Lung (tissue), 12 donors: ENCODE data around the gene HMX1. TPM values are rescaled to one million over a fixed set of nuclear protein-coding genes. Genes with fewer than 3 reads are reported as not detected.
A peak's percentile ranks its signal among the peaks of the same experiment; 100 is the strongest.

Experiments used
- ATAC-seq: fragments of 200-7000 bp; cut with Tn5 transposase; one replicate; pipeline ENCODE4 v1.9.1; 2020; ENCODE audit warnings: moderate number of reproducible peaks; ENCODE audit not compliant: insufficient read depth, low FRiP score
- DNase-seq, 3 donors: peaks; one replicate each; pipeline ENCODE4 v3.0.0-alpha.2; 2013 to 2017
- H3K27ac ChIP-seq, 2 donors: one replicate each; pipeline ENCODE4 v1.5.1; 2013; ENCODE audit warnings: mild to moderate bottlenecking in 2 of 2, moderate library complexity in 2 of 2, control low read depth in 1 of 2, inconsistent platforms in 1 of 2, low read depth in 1 of 2, low read length in 1 of 2
- H3K27me3 ChIP-seq, 3 donors: one replicate each; pipeline ENCODE4 v1.5.1; 2013; ENCODE audit warnings: low read length in 2 of 3; ENCODE audit not compliant: control insufficient read depth in 3 of 3, insufficient read depth in 3 of 3
- H3K36me3 ChIP-seq, 4 donors: one replicate each; pipeline ENCODE4 v1.5.1; 2013; ENCODE audit warnings: low read length in 4 of 4, mild to moderate bottlenecking in 1 of 4, moderate library complexity in 1 of 4; ENCODE audit not compliant: control insufficient read depth in 4 of 4, insufficient read depth in 4 of 4
- H3K4me1 ChIP-seq, 5 donors: one replicate each; pipeline ENCODE4 v1.5.1; 2013; ENCODE audit warnings: low read length in 5 of 5, mild to moderate bottlenecking in 2 of 5, moderate library complexity in 1 of 5; ENCODE audit not compliant: control insufficient read depth in 5 of 5, insufficient read depth in 5 of 5
- H3K4me3 ChIP-seq: one replicate; pipeline ENCODE4 v1.5.1; 2013; ENCODE audit warnings: mild to moderate bottlenecking, control low read depth, moderate library complexity
- H3K9ac ChIP-seq, 2 donors: one replicate each; pipeline ENCODE4 v1.5.1; 2013; ENCODE audit warnings: low read length in 2 of 2, control low read depth in 1 of 2; ENCODE audit not compliant: insufficient read depth in 1 of 2
- H3K9me3 ChIP-seq, 4 donors: one replicate each; pipeline ENCODE4 v1.5.1; 2013; ENCODE audit warnings: low read length in 3 of 4, mild to moderate bottlenecking in 1 of 4, moderate library complexity in 1 of 4; ENCODE audit not compliant: control insufficient read depth in 4 of 4, insufficient read depth in 3 of 4
- CTCF ChIP-seq: IDR thresholded peaks from 2 replicates; pipeline ENCODE4 v1.5.1; 2012; ENCODE audit warnings: mild to moderate bottlenecking; ENCODE audit errors: control extremely low read depth, extremely low read depth
- WGBS, 2 donors: extraction: QIAGEN DNeasy Blood & Tissue Kit; methylation state at CpG; one replicate each; pipeline ENCODE4 v1.1.7; 2013; 5-methylcytosine and 5-hydroxymethylcytosine counted together
- polyA plus RNA-seq, 2 donors: library from polyadenylated mRNA; stranded (reverse); fragments of 200-250 nt; gene quantifications; one replicate each; pipeline ENCODE4 v1.2.1, GENCODE V29; 2013
- total RNA-seq, 2 donors: library from RNA; depleted of rRNA in 1 of 2; stranded (reverse); fragments of >200 nt in 1 of 2; gene quantifications; one replicate each; pipeline ENCODE4 v1.2.1, GENCODE V29; 2014 to 2021
- donor health status: control.
- donor health status: control.
- donor health status: Bipolar disorder and iron deficiency.
- donor health status: healthy.
- donor health status: DM: yes; HTN: yes; CAD: no.

HMX1 gene
- total and polyA plus RNA-seq, 4 donors: not detected

GRCh38 chr4:8891646-8892555 is 20.3 kb upstream of the HMX1 start:
- WGBS, 2 donors: 4% methylated on average over 65 to 72 of the region's 72 CpGs
- peaks cover 55 to 87% (median 64%) of the 10 kb centered on the region in 3 donors for H3K27me3 ChIP-seq
- DNase-seq: peak in 1 of 3 donors; percentile 12
- no peaks in the 10 kb centered on the region for H3K4me1 ChIP-seq
- no peak overlapping the region for H3K9ac ChIP-seq
- no peak overlapping the region for H3K4me3 ChIP-seq
- ATAC-seq: no peak
- H3K9me3 ChIP-seq: peaks cover 0 to 13% (median 0%) of the 10 kb centered on the region in 4 donors
- no peaks in the 10 kb centered on the region for H3K36me3 ChIP-seq
- no peak for TF ChIP-seq CTCF
- H3K27ac ChIP-seq: no peak overlapping the region

- no peaks in the 10 kb centered on the region for H3K4me1 ChIP-seq
- H3K27me3 ChIP-seq: peaks cover 59 to 87% (median 60%) of the 10 kb centered on the region in 3 donors
Observed at GRCh38 chr4:8891255-8891645, 19.6 kb upstream of the HMX1 start.

GRCh38 chr4:8888856-8889255 is 17.2 kb upstream of the HMX1 start:
- DNase-seq (no peak), ATAC-seq (no peak)
- peaks cover 43 to 85% (median 57%) of the 10 kb centered on the region in 3 donors for H3K27me3 ChIP-seq
- no peak overlapping the region for H3K9ac ChIP-seq
- no peaks in the 10 kb centered on the region for H3K4me1 ChIP-seq
- 8 to 10% methylated on average over 13 of the region's 13 CpGs for WGBS, 2 donors
- TF ChIP-seq CTCF: no peak
- H3K27ac ChIP-seq: no peak overlapping the region
- H3K4me3 ChIP-seq: no peak overlapping the region
- peaks cover 0 to 17% (median 0%) of the 10 kb centered on the region in 4 donors for H3K9me3 ChIP-seq
- H3K36me3 ChIP-seq: no peaks in the 10 kb centered on the region

More at GRCh38 chr4:8891255-8891645, 19.6 kb upstream of the HMX1 start:
- no peak overlapping the region for H3K4me3 ChIP-seq
- H3K9ac ChIP-seq: no peak overlapping the region
- no peak for TF ChIP-seq CTCF
- no peak for ATAC-seq
- no peaks in the 10 kb centered on the region for H3K36me3 ChIP-seq
- no peak for DNase-seq
- peaks cover 0 to 17% (median 0%) of the 10 kb centered on the region in 4 donors for H3K9me3 ChIP-seq
- WGBS, 2 donors: 14 to 18% methylated on average over 15 of the region's 15 CpGs
- no peak overlapping the region for H3K27ac ChIP-seq
